Stimulated activated CD8-positive, alpha-beta memory T cell treated with anti-CD3 and anti-CD28 coated beads, Interleukin-15, amount 100 ng/mL, for 24 hours (primary cell): ENCODE measurements around the gene SCUBE2.

ENCODE experiments used
- DNase-seq: peaks from one replicate; pipeline ENCODE4 v3.0.0-alpha.2; 2020; ENCODE audit warnings: low read depth

The SCUBE2 gene

GRCh38 chr11:9074338-9075029 is 16.9 kb downstream of the SCUBE2 start:
- DNase-seq: no peak

GRCh38 chr11:9073466-9074225 is 17.8 kb downstream of the SCUBE2 start:
- DNase-seq: no peak

GRCh38 chr11:9072626-9073176 is 18.7 kb downstream of the SCUBE2 start:
- no peak for DNase-seq

- no peak for DNase-seq
Measured at GRCh38 chr11:9071692-9072091, 19.7 kb downstream of the SCUBE2 start.

- no peak for DNase-seq
Measured at GRCh38 chr11:9070749-9071491, 20.5 kb downstream of the SCUBE2 start.

GRCh38 chr11:9069862-9070470 is 21.4 kb downstream of the SCUBE2 start:
- DNase-seq: no peak

GRCh38 chr11:9069256-9069655 is 22.1 kb downstream of the SCUBE2 start:
- no peak for DNase-seq

- no peak for DNase-seq
Measured at GRCh38 chr11:9066433-9066925, 24.9 kb downstream of the SCUBE2 start.

GRCh38 chr11:9065607-9066432 is 25.6 kb downstream of the SCUBE2 start:
- DNase-seq: no peak

GRCh38 chr11:9061807-9062206 is 29.6 kb downstream of the SCUBE2 start:
- DNase-seq: no peak

- DNase-seq: no peak
Measured at GRCh38 chr11:9060700-9061111, 30.7 kb downstream of the SCUBE2 start.

GRCh38 chr11:9059406-9059805 is 32.0 kb downstream of the SCUBE2 start:
- DNase-seq: no peak

- no peak for DNase-seq
Measured at GRCh38 chr11:9057888-9058287, 33.5 kb downstream of the SCUBE2 start.

- DNase-seq: no peak
Measured at GRCh38 chr11:9057007-9057406, 34.4 kb downstream of the SCUBE2 start.

GRCh38 chr11:9056467-9056866 is 34.9 kb downstream of the SCUBE2 start:
- DNase-seq: no peak

- DNase-seq: no peak
Measured at GRCh38 chr11:9053316-9054035, 37.9 kb downstream of the SCUBE2 start.

GRCh38 chr11:9052316-9052715 is 39.1 kb downstream of the SCUBE2 start:
- no peak for DNase-seq

GRCh38 chr11:9049959-9050358 is 41.4 kb downstream of the SCUBE2 start:
- no peak for DNase-seq

- no peak for DNase-seq
Measured at GRCh38 chr11:9047964-9048523, 43.4 kb downstream of the SCUBE2 start.

GRCh38 chr11:9046481-9046880 is 44.9 kb downstream of the SCUBE2 start:
- no peak for DNase-seq
